ENCODE results near the gene SAMSN1. TPM values are rescaled to one million over a fixed set of nuclear protein-coding genes. Genes with fewer than 3 reads are reported as not detected.

The SAMSN1 gene
- total RNA-seq, 1 donor from 2014 or later: 2.6 TPM

DNA sequence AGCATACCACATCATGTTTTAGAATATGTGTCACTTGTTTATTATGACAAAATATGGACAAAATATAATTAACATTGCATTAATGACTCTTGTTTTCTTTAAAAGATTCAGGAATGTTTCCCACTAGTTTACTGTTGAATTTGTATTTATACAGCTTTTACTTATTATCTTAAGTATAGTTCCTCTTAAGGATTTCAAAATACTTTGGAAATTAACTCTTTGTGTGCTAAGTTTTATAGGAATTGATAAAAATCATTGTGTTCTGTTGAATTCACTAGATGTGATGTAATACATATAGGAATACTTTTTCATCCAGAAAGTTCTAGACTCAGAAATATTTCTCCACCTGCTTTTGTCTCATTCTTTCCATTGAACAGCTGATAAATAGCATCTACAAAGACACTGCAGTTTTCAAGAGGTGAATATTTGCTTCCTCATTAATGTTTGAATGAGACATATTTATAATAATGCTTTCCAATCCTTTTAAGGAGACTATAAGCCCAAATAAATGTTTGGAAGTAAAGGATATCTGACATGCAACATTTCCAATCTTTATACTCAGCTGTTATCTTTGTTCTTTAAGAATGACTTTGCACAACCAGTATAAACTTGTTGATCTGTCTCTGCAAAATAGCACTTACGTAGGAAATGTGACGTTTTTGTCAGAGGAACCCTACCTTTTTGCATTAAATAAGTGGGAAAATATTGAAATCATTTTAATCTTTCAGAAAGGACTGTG, 38.4 kb upstream of the SAMSN1 start:
- Mint-ChIP-seq H3K27me3 (no peaks in the 10 kb centered on the region), H3K4me1 (ENCODE audit: unreplicated experiment) (no peaks in the 10 kb centered on the region), H3K9me3 (no peaks in the 10 kb centered on the region), H3K27ac (no peak overlapping the region), H3K36me3 (no peaks in the 10 kb centered on the region), H3K4me3 (no peak overlapping the region)
- DNase-seq (ENCODE audit: extremely low spot score, unreplicated experiment): no peak
- TF ChIP-seq, protein P1, sequence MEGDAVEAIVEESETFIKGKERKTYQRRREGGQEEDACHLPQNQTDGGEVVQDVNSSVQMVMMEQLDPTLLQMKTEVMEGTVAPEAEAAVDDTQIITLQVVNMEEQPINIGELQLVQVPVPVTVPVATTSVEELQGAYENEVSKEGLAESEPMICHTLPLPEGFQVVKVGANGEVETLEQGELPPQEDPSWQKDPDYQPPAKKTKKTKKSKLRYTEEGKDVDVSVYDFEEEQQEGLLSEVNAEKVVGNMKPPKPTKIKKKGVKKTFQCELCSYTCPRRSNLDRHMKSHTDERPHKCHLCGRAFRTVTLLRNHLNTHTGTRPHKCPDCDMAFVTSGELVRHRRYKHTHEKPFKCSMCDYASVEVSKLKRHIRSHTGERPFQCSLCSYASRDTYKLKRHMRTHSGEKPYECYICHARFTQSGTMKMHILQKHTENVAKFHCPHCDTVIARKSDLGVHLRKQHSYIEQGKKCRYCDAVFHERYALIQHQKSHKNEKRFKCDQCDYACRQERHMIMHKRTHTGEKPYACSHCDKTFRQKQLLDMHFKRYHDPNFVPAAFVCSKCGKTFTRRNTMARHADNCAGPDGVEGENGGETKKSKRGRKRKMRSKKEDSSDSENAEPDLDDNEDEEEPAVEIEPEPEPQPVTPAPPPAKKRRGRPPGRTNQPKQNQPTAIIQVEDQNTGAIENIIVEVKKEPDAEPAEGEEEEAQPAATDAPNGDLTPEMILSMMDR (conservative IDR thresholded peaks at IDR 0.05): no peak

DNA sequence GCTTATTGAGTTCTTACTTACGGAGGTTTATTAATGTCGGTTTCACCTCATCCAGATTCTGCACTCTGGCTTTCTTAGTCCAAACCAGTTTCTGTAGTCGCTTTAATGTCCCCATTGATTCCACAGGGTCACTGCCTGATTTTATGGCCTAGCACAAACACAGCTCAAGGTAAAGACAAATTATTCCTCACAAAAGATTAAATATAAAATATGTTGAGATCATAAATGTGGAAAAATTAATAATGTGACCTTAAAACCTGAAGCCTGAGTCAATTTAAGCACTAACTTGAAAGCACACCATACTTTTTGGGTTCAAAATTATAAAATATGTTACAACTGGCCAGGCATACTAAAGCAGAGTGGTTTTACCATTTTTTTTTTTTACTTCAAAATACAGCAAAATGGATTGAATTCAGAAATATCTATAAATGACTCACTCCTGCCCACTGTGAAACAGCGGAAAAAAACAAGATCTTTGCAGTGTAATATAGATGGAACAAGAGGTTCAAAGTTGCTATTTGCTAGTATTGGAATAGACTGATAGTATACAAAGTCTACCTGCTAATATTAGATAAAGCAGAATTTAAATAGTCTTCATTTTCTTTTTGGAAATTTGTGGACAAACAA, 37.6 kb upstream of the SAMSN1 start:
- no peaks in the 10 kb centered on the region for H3K27me3 Mint-ChIP-seq
- TF ChIP-seq, protein P1 (conservative IDR thresholded peaks at IDR 0.05): no peak
- DNase-seq (ENCODE audit: extremely low spot score, unreplicated experiment): no peak
- H3K4me3 Mint-ChIP-seq: no peak overlapping the region
- no peaks in the 10 kb centered on the region for H3K9me3 Mint-ChIP-seq
- no peak overlapping the region for H3K27ac Mint-ChIP-seq
- H3K4me1 Mint-ChIP-seq (ENCODE audit: unreplicated experiment): no peaks in the 10 kb centered on the region
- H3K36me3 Mint-ChIP-seq: no peaks in the 10 kb centered on the region

DNA sequence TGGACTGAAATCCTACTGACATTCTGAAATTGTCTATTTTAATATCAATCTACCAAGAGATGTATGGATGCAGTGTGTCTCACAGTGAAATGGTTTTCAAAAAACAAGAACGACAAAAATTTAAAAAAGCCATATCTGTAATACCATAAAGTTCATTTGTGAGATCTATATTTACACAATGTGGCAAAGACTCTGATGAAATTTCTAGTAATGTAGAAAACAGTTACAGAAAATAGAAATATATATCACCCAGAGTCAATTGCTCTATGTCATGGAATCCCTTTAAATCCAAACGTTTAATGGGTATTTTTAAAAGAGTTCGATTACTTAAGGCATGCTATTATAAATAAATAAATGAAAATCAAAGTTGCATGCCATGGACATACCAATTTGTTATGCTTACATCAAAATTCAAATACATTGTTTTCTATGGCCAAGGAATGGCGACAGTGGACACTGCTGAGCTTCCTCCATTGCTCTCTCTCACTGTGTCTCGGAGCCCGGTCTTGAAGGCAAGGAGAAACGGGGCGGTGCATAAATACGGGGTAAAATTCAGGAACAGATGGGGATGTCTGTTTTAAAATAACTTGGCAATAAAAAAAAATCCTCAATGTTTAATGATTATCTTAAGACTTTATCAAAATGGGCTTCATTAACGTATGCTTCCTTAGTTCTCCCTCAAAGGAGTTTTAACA, 37.0 kb upstream of the SAMSN1 start:
- DNase-seq (ENCODE audit: extremely low spot score, unreplicated experiment): no peak
- no peaks in the 10 kb centered on the region for H3K36me3 Mint-ChIP-seq
- no peak overlapping the region for H3K4me3 Mint-ChIP-seq
- no peaks in the 10 kb centered on the region for H3K9me3 Mint-ChIP-seq
- H3K4me1 Mint-ChIP-seq (ENCODE audit: unreplicated experiment): no peaks in the 10 kb centered on the region
- H3K27ac Mint-ChIP-seq: no peak overlapping the region
- no peaks in the 10 kb centered on the region for H3K27me3 Mint-ChIP-seq
- TF ChIP-seq, protein P1 (conservative IDR thresholded peaks at IDR 0.05): no peak

GRCh38 chr21:14581902-14582457, 35.9 kb upstream of the SAMSN1 start:
- no peak overlapping the region for H3K4me3 Mint-ChIP-seq

GRCh38 chr21:14573244-14573643, 27.1 kb upstream of the SAMSN1 start:
- Mint-ChIP-seq H3K4me1 (ENCODE audit: unreplicated experiment) (no peaks in the 10 kb centered on the region), H3K27ac (no peak overlapping the region), H3K9me3 (no peaks in the 10 kb centered on the region), H3K36me3 (no peaks in the 10 kb centered on the region), H3K4me3 (no peak overlapping the region), H3K27me3 (no peaks in the 10 kb centered on the region)
- TF ChIP-seq, protein P1 (conservative IDR thresholded peaks at IDR 0.05): no peak
- DNase-seq (ENCODE audit: extremely low spot score, unreplicated experiment): no peak

More at GRCh38 chr21:14581902-14582457, 35.9 kb upstream of the SAMSN1 start:
- no peak for DNase-seq (ENCODE audit: extremely low spot score, unreplicated experiment)
- no peaks in the 10 kb centered on the region for H3K9me3 Mint-ChIP-seq
- TF ChIP-seq, protein P1 (conservative IDR thresholded peaks at IDR 0.05): no peak
- H3K4me1 Mint-ChIP-seq (ENCODE audit: unreplicated experiment): no peaks in the 10 kb centered on the region
- no peaks in the 10 kb centered on the region for H3K36me3 Mint-ChIP-seq
- no peak overlapping the region for H3K27ac Mint-ChIP-seq
- H3K27me3 Mint-ChIP-seq: no peaks in the 10 kb centered on the region
